ENCODE measurements around the gene UNC13C. TPM values are rescaled to one million over a fixed set of nuclear protein-coding genes. Genes with fewer than 3 reads are reported as not detected.

UNC13C gene
- total RNA-seq, 6 experiments from 2014 or later = not detected

GRCh38 chr15:54256190-54256589 is 277.9 kb downstream of the UNC13C start:
- DNase-seq = no peak
- H3K27me3 ChIP-seq = no peaks in the 10 kb centered on the region
- intact Hi-C loops (cut with DNase I) = no loop called here
- no peak for TF ChIP-seq POLR2A (IDR thresholded peaks at IDR 0.05)
- TF ChIP-seq, protein P1, sequence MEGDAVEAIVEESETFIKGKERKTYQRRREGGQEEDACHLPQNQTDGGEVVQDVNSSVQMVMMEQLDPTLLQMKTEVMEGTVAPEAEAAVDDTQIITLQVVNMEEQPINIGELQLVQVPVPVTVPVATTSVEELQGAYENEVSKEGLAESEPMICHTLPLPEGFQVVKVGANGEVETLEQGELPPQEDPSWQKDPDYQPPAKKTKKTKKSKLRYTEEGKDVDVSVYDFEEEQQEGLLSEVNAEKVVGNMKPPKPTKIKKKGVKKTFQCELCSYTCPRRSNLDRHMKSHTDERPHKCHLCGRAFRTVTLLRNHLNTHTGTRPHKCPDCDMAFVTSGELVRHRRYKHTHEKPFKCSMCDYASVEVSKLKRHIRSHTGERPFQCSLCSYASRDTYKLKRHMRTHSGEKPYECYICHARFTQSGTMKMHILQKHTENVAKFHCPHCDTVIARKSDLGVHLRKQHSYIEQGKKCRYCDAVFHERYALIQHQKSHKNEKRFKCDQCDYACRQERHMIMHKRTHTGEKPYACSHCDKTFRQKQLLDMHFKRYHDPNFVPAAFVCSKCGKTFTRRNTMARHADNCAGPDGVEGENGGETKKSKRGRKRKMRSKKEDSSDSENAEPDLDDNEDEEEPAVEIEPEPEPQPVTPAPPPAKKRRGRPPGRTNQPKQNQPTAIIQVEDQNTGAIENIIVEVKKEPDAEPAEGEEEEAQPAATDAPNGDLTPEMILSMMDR (IDR thresholded peaks at IDR 0.05) = no peak
- no peaks in the 10 kb centered on the region for H3K36me3 ChIP-seq
- ATAC-seq = no peak
- no peak overlapping the region for H3K4me3 ChIP-seq
- WGBS (ENCODE audit: insufficient coverage, low coverage, low lambda C conversion rate, missing lambda C conversion rate) = 59% methylated on average over 6 of the region's 6 CpGs
- H3K9me3 ChIP-seq = no peaks in the 10 kb centered on the region
- no peaks in the 10 kb centered on the region for H3K4me1 ChIP-seq
- H3K27ac ChIP-seq = no peak overlapping the region

GRCh38 chr15:54273928-54274327 is 295.7 kb downstream of the UNC13C start:
- TF ChIP-seq, protein P1 (IDR thresholded peaks at IDR 0.05) = peak in 2 of 4 donors; percentile 9
- no peak for TF ChIP-seq POLR2A (IDR thresholded peaks at IDR 0.05)
- 16% methylated on average over 3 of the region's 3 CpGs for WGBS (ENCODE audit: insufficient coverage, low coverage, low lambda C conversion rate, missing lambda C conversion rate)
- Histone ChIP-seq H3K27me3 (no peaks in the 10 kb centered on the region), H3K27ac (no peak overlapping the region), H3K4me3 (no peak overlapping the region), H3K9me3 (no peaks in the 10 kb centered on the region), H3K4me1 (no peaks in the 10 kb centered on the region), H3K36me3 (no peaks in the 10 kb centered on the region)
- DNase-seq (no peak), ATAC-seq (no peak)
- intact Hi-C loops (cut with DNase I) = no loop called here

DNA sequence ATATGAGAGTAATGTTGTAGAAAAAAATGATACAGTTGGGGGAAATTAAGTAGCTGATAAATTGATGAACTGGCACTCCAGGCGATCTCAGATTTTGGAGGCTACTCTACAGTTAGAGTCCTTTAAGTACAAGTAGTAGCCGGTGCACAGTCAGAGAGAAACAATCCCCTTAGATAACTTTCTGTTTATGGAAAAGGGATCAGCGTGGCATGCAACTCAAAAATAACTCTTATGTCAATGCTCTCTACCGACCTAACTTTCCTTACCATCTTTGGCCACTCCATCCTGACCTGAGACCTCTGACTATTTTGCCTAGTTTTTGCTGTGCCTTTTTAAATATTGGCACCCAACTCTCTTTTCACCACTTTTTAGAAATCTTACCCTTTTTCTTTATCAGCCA is 299.6 kb downstream of the UNC13C start:
- no peak for TF ChIP-seq POLR2A (IDR thresholded peaks at IDR 0.05)
- TF ChIP-seq, protein P1 (IDR thresholded peaks at IDR 0.05) = no peak
- ATAC-seq (no peak), DNase-seq (no peak)
- Histone ChIP-seq H3K9me3 (no peaks in the 10 kb centered on the region), H3K27ac (no peak overlapping the region), H3K27me3 (peaks cover 0 to 4% of the 10 kb centered on the region in 2 donors), H3K36me3 (no peaks in the 10 kb centered on the region), H3K4me3 (no peak overlapping the region), H3K4me1 (no peaks in the 10 kb centered on the region)
- WGBS (ENCODE audit: insufficient coverage, low coverage, low lambda C conversion rate, missing lambda C conversion rate) = 53% methylated on average over 4 of the region's 4 CpGs
- intact Hi-C loops (cut with DNase I) = no loop called here

DNA sequence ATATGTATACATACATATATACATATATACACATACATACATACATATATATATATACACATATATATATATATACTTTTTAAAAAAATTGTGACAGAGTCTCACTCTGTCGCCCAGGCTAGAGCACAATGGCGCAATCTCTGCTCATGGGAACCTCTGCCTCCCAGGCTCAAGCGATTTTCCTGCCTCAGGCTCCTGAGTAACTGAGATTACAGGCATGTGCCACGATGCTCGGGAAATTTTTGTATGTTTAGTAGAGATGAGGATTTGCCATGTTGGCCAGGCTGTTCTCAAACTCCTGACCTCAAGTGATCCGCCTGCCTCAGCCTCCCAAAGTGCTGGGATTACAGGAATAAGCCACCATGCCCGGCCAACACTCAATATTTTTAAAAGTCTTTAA is 302.5 kb downstream of the UNC13C start:
- Histone ChIP-seq H3K36me3 (no peaks in the 10 kb centered on the region), H3K27ac (no peak overlapping the region), H3K4me3 (no peak overlapping the region), H3K4me1 (no peaks in the 10 kb centered on the region), H3K27me3 (peaks cover 3 to 4% of the 10 kb centered on the region in 2 donors), H3K9me3 (no peaks in the 10 kb centered on the region)
- no peak for TF ChIP-seq POLR2A (IDR thresholded peaks at IDR 0.05)
- TF ChIP-seq, protein P1 (IDR thresholded peaks at IDR 0.05) = no peak
- ATAC-seq (no peak), DNase-seq (no peak)
- intact Hi-C loops (cut with DNase I) = no loop called here
- WGBS (ENCODE audit: insufficient coverage, low coverage, low lambda C conversion rate, missing lambda C conversion rate) = 63% methylated on average over 7 of the region's 7 CpGs
